Brain microvascular endothelial cell (primary cell): Measurements from ENCODE around the gene IZUMO4.

Source experiments
- DNase-seq: peaks from one replicate; pipeline ENCODE4 v3.0.0-alpha.2; 2020
- H3K27ac ChIP-seq: fragments of 250-450 bp; sonication (Bioruptor Pico); 2 replicates; pipeline ENCODE4 v1.5.1; 2020; ENCODE audit warnings: mild to moderate bottlenecking, moderate library complexity
- H3K27me3 ChIP-seq: fragments of 250-450 bp; sonication (Bioruptor Pico); replicated peaks from 2 replicates; pipeline ENCODE4 v1.5.1; 2020; ENCODE audit warnings: mild to moderate bottlenecking
- H3K36me3 ChIP-seq: fragments of 250-450 bp; sonication (Bioruptor Pico); replicated peaks from 2 replicates; pipeline ENCODE4 v1.5.1; 2020; ENCODE audit warnings: mild to moderate bottlenecking
- H3K4me3 ChIP-seq: 2 replicates; pipeline ENCODE4 v1.5.1; 2011; ENCODE audit warnings: low read depth, mild to moderate bottlenecking, control low read depth, low read length, moderate library complexity
- in situ Hi-C: cut with HindIII; loops from 2 replicates; pipeline ENCODE4 v1.10.0; 2017; ENCODE audit warnings: low sequenced_read_pairs, low pct_ligation_motif_present
- TF ChIP-seq, protein P1 (sequence below): IDR thresholded peaks from 2 replicates; pipeline ENCODE4 v1.5.1; 2011; ENCODE audit warnings: low read depth, mild to moderate bottlenecking, moderate library complexity, low read length, control low read depth, inconsistent platforms; ENCODE audit errors: missing control alignments

The IZUMO4 gene

DNA sequence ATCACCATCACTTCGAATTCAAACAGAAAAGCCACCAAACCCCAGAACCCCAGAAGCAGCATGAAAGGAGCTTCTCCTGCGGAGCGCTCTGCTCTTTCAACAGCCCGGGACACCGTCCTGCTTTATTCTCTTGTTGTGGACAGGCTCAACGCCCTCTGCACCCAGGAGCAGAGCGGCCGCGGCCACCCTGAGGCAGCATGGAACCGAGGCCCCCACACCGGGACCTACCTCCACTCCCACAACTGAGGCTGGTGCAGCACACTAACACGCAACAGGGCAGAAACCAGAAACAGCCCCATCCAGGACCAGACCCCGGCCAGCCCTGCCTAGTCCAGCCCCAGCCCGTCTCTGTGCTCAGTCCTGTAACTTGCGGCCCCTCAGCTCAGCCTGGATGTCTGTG lies 47.5 kb downstream of the IZUMO4 start:
- Histone ChIP-seq H3K4me3 (no peak overlapping the region), H3K27me3 (no peaks in the 10 kb centered on the region), H3K36me3 (peaks cover 13% of the 10 kb centered on the region), H3K27ac (no peak overlapping the region)
- TF ChIP-seq, protein P1, sequence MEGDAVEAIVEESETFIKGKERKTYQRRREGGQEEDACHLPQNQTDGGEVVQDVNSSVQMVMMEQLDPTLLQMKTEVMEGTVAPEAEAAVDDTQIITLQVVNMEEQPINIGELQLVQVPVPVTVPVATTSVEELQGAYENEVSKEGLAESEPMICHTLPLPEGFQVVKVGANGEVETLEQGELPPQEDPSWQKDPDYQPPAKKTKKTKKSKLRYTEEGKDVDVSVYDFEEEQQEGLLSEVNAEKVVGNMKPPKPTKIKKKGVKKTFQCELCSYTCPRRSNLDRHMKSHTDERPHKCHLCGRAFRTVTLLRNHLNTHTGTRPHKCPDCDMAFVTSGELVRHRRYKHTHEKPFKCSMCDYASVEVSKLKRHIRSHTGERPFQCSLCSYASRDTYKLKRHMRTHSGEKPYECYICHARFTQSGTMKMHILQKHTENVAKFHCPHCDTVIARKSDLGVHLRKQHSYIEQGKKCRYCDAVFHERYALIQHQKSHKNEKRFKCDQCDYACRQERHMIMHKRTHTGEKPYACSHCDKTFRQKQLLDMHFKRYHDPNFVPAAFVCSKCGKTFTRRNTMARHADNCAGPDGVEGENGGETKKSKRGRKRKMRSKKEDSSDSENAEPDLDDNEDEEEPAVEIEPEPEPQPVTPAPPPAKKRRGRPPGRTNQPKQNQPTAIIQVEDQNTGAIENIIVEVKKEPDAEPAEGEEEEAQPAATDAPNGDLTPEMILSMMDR = no peak
- no peak for DNase-seq
- in situ Hi-C loops = no loop called here

DNA sequence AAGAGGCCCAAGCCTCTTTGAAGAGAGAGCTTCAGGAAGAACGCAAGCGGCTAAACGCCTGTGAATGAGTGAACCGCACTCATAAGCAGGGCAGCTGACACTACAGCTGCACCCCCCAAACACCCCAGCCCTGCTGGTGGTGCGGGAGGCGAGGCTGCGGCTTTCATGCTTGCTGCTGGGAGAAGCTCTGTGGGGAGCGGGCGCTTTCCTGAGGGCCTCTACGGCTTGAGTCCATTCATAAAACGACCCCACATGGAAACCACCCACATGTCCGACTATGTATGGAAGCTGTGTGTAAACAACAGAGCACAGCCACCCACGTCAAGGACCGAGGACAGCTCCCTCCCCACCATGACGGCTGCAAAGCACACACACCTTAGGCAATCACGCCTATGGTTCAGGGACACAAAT lies 49.1 kb downstream of the IZUMO4 start:
- no peak overlapping the region for H3K27ac ChIP-seq
- no peak for DNase-seq
- H3K36me3 ChIP-seq = peaks cover 7% of the 10 kb centered on the region
- in situ Hi-C loops = no loop called here
- H3K4me3 ChIP-seq = no peak overlapping the region
- TF ChIP-seq, protein P1 = no peak
- no peaks in the 10 kb centered on the region for H3K27me3 ChIP-seq

- TF ChIP-seq, protein P1 = no peak
- Histone ChIP-seq H3K27ac (no peak overlapping the region), H3K27me3 (no peaks in the 10 kb centered on the region), H3K36me3 (peaks cover 3% of the 10 kb centered on the region), H3K4me3 (no peak overlapping the region)
- in situ Hi-C loops = no loop called here
- DNase-seq = no peak
Observed at GRCh38 chr19:2148482-2149135, 51.9 kb downstream of the IZUMO4 start.
